ELR (cell line): ENCODE results near the gene AGAP1.
A peak's percentile ranks its signal among the peaks of the same experiment; 100 is the strongest.

Experiments
- DNase-seq: peaks from one replicate; pipeline ENCODE4 v3.0.0-alpha.2; 2015; ENCODE audit warnings: low read depth

The AGAP1 gene

DNA sequence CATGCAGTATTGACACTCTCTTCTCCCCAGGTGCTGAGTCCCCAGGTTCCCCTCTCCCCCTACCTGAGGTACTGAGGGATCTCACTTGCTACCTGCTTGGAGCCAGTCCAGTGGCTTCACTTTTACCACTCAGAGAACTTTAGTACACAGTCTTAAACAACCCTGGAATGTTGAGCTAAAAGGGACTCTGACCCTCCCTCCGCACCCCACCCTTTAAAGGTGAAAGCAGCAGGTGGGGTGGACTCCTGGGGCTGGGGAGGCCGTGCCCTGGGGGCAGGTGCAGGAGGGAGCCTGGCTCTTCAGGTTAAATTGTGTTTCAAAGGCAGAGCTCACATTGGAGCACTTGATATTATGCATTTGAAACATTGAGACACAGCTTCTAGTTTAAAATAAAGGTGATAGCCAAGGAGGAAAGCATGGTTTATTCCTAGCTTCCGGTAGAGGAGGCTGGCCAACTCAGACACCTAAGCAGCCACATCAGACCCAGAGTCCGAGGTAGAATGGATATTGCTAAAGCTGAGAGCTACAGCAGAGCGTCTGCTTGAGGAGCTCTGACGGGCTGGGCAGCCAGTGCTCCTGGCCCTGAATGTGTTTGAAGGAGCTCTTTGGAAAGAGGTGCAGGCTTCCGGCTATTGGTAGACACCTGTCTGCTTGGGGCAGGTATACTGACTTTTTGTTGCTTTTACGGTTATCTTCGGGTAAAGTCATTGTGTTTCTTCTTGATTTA is 196.4 kb downstream of the AGAP1 start:
- no peak for DNase-seq

DNA sequence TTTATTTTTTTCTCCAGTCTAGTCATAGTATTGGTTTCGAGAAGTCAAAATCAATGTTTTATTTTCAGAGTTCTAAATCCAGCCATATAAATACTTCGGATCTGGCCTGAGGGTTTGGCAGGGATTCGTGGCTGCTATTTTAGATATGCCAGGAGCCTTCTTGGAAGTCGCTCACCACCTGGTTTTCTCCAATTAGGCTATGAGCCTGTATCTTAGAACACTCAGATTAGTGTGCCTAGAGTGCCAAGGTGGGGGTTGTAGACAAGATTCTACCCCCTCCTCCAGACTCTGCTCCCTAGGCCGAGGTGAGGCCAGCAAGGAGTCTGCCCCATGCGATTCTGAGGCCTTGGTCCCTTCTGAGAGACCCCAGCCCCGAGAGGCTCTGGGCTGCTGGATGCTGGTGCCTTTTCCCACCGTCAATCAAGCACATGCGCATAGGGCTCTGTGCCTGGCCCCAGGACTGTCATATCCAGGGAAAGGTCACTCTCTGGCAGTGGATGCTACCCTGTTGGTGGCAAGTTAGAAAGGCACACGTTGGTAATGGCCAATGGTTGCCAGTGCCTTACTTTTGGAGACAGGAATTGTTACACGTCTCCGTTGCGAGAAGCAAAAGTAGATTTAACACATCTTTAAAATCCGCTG is 197.1 kb downstream of the AGAP1 start:
- DNase-seq = no peak

DNA sequence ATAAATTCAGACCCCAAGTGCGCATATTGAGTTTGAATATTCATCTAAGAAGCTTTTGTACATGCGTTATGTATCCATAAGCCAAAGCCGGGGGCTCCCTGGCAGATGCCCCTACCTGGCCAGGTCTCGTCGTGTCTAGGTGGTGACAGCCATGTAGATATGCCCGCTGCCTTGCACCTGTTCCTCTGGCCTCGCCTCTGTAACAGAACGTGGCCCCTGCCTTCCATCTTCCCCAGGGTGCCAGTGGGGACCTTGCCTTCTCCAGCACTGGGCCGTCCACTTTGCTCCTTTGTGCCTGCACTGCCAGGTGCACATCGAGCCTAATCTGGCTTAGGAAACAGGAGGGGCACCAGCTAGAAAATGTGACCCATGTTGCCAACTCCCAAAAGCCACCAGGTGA is 198.2 kb downstream of the AGAP1 start:
- DNase-seq = no peak

DNA sequence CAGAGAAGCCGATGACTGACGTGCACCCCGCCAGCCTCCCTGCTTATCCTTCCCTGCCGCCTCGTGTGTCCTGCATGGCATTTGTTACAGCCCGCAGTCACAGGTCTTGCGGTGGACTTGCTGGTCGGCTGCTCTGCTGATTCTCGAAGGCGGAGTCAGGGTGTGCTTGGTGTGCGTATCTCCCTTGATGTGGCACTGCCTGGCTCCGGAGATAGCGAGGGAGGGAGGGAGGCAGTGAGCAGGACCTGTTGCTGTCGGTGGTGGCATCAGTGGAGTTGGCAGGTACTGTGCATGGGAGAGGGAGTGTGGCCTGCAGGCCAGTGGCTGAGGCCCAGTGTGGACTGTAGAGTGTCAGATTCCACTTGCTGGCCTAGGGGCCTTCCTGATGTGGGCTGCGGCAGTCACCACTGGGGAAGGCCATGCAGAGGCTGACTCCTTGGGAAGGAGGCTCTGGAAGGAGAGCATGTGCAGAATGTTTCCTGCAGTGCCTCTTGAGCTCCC is 198.9 kb downstream of the AGAP1 start:
- DNase-seq = no peak

DNA sequence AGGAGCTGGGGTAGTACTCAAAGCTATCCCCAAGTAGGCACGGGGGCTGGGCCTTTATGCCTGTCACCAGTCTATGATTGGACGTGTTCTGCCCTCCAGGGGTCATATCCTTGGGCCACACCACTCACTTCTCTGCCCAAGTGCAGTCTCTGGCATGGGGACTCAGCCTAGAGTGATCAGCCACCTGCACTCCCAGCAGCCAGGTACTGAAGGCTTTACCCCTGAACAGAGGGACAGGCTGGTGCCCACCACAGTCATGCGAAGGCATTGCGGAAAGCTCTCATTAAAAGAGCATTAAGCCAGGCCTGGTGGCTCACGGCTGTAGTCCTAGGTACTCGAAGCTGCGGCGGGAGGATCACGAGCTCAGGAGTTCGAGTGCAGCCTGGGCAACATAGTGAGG is 199.4 kb downstream of the AGAP1 start:
- no peak for DNase-seq

DNA sequence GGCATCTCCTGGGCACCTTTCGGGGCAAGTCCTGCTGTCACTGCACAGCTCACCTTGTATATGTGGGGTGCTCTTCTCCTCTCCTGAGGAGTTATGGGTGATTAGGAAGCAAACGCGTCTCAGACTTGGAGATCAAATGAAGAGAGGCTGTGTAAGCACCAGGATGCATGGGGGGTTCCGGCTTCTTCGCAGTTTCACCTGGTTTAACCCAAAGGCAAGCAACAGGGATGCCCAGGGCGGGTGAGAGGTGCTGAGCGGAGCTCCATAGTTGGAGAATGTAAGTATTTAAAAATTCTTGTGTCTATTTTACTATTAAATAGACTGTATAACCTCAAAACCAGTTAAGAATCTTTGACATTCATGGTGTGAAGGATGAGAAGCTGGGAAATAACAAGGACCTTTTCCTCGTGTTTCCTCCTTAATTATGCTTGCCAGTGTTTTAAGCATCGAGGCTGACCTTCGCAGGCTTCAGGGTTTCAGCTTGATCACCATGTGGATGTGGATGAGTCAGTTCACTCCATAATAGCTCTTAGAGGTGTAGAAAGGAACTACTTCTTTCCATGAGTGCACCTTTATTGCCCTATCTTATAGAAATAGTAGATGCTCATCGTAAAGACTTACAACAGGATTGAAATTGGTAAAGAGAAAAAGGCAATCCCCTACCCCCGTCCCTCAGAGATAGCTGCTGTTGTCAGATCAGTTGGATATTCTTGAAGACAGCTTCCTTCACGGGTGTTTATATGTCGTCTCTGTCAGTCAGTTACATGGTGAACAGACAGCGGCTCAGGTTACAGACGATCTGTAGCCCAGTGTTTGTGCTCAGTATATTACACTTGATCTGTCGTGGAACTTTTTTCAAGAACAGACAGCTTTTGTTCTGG is 201.1 kb downstream of the AGAP1 start:
- no peak for DNase-seq

DNA sequence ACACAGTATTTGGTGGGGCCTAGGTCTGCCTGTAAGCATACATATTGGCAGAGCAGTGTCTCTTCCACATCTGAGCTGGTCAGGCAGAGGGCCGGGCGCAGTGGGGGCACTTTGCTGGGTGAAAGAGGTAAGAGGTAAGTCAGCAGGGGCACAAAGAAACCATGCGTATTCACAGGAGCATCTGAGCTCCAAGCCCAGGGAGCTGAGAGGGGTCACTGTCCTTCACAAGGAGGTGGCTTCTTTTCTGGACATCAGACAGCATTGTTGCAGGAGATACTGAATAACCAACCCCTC is 201.7 kb downstream of the AGAP1 start:
- no peak for DNase-seq

DNA sequence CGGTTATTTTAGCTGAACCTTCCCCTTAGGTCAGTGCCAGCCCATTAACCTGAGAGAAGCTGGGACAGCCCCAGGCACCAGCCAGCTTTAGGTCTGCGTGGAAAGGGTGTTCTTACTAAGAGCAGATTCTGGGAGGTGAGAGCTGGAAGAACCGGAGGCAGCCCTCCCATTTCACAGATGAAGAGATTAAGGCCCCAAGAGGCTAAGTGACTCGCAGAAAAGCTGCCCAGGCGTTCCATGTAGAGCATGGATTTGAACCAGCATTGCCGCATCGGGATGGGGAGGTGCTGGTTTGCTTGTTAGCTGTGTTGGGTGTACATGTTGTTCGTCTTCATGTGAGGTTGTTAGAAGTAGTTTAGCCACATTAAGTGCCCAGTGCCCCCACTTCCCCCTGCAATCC is 203.2 kb downstream of the AGAP1 start:
- no peak for DNase-seq

DNA sequence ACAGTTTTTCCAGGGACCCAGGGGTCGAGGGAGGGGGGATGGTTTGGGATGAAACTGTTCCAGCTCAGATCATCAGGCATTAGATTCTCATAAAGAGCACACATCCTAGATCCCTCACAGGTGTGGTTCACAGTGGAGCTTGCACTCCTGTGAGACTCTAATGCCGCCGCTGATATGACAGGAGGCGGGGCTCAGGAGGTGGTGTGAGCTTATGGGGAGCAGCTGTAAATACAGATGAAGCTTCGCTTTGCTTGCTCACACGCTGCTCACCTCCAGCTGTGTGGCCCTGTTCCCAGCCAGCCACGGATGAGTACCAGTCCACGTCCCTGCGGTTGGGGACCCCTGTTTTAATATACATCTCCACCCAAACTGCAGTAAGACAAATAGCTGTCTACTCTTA is 204.2 kb downstream of the AGAP1 start:
- DNase-seq = no peak

DNA sequence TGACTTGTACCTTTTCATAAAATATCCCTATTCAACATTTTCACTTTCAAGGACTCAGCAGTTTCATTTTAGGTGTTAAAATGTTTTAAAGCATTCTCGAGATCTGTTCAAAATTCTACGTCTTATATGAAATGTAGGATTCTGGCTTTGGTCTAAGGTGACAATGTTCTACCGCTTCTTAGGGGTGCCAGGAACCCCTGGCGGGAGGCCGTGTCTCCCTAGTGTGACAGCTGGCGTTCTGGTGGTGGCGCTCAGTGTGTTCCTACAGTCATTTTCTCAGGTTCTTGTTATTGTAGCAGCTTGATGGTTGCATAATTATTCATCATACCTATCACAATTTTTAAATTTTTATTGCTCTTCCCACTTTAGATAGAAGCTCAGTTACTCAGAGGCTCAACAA is 204.6 kb downstream of the AGAP1 start:
- no peak for DNase-seq

DNA sequence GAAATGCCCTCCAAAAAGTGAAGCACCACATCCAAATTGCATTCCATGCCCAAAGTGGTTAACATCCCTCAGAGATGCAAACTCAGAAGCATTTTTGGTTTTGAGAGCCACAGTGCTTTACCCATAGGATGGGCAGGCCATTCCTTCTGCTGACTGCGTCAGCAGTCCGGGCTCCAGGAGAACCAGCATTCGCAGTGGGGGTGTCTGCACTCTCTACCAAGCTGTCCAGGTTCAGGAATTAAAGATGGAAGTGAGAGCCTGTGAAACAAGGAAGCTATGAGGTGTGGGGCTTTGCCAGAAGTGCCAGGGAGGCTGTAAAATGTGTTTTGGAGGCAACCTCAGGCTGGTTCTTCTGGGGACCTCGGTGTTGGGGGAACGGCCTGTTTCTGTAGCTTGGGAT is 205.7 kb downstream of the AGAP1 start:
- no peak for DNase-seq

DNA sequence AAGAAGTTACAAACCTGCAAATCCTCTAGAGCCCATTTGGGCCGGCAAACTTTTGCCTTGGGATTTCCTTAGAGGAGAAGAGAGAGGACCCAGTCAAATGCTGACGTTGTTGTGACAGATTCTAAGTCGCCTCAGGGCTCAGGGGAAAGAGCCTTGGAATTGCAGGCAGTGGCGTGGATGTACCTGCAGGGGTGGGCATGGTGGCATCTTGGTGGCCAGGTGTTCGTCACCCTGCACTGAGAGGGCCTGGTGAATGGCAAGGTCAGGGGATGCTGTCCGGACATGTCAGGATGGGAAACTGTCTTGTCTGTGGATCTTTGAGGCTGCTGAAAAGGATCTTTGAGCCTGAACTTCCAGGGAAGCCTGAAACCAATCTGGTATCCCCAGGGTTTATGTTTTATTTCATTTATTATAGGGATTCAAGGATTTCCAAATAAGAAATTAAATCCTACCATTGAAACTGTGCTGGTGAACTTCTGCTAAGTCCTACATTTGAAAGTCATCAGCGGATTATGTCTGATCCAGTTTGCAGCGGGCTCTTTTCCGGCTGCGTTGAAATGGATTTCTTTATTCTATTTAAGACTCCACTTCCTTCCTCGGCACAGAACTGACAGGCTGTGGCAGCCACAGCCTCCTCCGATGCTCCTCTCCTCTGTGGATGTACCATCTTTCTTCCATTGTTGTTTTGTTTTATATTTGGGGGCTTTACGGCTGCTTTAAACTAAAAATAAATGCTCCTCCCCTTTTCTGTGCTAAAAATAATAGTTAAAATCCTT is 207.6 kb downstream of the AGAP1 start:
- DNase-seq = no peak

DNA sequence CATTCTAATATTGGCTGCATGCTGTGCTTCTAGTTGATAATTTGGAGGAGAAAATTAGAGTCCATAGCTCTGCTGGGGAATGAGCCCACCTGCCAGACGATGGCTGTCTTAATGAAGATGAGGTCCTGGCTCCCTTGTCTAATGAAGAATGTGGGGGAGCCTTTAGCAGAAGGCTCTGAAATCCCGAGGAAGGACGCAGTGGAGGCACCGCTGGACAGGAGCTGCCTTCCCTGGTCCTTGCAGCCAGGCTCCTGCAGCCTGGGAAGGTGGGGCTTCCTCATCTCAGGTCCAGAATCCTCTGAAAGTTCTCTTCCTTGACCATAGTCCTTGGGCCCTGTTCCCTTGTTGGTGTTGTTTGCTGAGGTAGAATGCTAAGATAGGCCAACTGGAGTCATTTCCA is 208.3 kb downstream of the AGAP1 start:
- DNase-seq = no peak

DNA sequence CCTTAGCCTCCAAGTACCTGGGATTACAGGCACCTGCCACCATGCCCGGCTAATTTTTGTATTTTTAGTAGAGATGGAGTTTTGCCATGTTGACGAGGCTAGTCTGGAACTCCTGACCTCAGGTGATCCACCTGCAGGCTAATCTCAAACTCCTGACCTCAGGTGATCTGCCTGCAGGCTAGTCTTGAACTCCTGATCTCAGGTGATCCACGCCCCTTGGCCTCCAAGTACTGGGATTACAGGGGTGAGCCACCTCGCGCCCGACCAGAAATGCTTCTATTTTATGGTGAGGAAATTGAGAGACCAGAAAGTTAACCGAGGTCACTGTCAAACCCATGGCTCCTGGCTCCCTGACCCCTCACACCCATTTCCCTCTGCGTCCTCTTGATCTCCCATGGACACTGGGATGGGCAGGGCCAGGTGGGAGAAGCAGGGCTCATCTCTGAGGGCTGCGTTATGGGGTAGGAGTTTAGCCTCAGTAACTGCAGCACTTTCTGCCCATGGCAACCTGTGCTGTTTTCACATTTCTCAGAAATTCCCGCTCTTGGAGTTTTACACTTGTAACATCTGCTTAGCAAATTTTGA is 210.0 kb downstream of the AGAP1 start:
- DNase-seq = no peak

DNA sequence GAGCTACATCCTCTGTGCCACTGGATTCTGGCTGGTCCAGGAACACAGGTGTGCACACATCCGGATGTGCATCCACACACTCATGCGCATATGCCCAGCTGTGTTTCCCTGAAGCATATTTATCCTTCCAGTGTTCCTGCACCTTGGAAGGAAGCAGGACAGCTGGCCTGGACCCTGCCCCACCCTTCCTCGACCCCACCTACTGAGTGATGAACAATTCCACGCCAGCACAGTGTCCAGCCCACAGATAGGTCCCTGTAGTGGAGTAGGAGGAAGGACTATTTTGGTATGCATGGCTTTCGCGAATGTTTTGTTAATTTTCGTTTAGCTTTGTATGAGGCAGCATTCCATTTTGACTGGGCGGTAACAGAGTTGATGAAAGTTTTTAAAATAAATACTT is 211.5 kb downstream of the AGAP1 start:
- DNase-seq = no peak

DNA sequence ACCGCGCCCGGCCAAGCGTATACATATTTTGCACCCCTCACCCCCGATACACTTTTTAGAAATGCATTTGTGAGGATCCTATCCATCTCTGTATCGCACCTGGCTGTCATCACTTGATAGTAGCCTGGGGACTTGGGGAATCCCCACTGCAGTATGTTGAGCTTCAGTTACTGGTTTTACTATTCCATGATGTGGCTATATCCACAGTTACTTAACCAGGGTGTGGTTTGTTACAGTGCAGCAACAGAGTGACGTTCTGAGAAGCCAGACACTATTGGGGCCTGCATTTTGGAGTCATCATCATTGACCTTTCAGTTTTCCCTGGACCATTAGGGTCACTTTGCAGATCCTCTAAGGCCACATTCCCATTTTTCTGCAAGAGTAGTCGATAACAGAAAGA is 212.7 kb downstream of the AGAP1 start:
- DNase-seq = no peak

DNA sequence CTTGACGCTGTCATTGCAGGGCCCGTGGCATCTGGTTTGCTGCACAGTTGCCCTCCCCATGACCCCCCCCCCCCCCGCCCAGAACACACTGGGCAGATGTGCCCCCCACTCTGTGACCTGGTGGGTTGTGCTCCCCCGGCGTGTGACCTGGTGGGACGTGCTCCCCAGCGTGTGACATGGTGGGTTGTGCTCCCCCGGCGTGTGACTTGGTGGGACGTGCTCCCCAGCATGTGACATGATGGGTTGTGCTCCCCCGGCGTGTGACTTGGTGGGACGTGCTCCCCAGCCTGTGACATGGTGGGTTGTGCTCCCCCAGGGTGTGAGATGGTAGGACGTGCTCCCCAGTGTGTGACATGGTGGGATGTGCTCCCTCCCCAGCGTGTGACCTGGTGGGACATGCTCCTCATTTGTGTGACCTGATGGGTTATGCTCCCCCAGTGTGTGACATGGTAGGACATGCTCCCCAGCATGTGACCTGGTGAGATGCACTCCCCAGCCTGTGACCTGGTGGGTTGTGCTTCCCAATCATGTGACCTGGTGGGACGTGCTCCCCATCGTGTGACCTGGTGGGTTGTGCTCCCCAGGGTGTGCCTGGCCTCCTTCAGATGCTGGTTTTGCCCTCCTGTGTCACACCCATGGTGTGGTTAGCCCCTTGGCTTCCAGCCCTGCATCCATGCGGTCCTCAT is 213.7 kb downstream of the AGAP1 start:
- DNase-seq = no peak

DNA sequence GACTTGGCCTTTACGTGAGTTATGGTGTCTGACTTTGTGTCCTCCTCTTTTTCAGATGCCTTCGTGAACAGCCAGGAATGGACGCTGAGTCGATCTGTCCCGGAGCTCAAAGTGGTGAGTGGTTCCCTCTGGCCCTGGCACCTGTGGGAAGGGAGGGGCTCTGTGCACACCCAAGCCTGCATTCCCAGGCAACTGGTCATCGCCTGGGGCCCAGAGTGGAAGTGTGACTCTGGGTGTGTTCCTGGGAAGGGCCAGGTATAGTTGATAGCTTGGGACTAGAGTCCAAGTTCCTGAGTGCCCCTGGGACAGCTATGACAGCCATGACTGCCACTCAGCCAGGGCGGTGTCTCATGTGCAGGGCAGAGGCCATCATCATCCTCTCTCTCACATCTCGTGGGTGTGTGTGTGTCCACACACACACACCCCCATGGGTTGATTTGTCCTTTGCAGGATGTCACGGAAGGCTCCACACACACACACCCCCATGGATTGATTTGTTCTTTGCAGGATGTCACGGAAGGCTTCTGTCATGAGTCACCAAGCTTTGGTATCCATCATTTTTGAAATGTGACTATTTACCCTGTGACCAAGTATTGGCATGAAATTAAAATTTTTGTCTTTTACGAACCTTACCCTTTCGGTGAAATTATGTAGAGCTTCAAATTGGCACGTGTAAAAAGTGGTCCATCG is 215.4 kb downstream of the AGAP1 start:
- peak; percentile 74 for DNase-seq

DNA sequence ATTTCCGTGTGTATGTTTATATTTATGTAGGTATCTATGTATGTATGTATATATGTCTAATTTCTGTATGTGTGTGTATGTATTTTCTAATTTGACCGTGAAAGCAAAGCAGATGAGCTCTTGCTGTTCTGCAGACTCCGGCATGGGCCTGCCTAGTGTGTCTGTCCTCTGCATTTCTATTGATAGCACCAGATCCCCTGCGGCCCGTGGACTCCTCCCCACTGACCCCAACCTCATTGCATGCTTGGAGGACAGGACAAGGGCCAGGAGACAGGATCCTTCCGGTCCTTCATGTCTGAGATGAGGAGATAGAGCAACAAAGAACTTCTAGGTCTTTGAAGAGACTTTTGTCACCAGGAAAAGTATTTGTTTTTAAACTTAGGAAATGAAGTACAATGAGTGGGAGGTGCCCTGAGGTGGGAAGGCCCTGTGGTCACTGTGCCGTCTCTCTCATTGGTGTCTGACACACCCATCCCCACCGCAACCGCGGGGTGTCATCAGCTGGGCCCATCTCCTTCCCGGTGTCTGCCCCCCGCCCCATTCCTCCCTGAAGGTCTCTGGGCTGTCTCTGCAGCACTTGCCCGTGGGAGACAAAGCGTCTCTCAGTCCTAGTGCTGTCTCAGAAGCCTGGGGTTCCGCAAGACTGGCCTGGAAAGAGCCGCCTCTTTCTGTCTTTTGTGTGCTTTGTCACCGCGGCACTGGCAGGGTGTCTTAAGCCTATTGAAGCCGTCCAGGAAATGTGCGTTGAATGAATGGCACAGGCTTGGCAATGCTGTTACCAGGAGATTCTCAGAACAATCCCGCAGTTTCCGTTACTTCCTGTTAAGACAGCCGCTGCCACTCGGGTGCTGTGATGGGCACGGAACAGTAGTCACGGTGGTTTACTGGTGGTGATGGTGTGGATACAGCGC is 216.4 kb downstream of the AGAP1 start:
- no peak for DNase-seq

DNA sequence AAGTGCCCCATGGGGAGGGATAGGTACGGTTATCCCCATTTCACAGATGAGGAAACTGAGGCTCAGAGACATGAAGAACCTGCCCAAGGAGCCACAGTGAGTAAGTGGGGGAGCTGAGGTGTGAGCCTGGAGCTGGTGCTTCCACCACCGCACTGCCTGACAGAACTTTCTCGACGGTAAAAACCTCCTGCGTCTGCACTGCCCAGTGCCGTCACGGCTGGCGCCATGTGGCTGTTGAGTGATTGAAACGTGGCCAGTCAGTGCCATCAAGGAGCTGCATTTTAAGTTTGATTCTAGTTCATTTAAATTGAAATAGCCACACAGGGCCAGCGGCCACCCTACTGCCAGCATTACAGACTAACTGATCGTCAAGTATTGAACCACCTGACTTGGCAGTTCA is 217.1 kb downstream of the AGAP1 start:
- no peak for DNase-seq
